Neuronal stem cell (in vitro differentiated cells): ENCODE data around the gene SMAD7.

ENCODE experiments used
- DNase-seq: peaks from one replicate; pipeline ENCODE4 v3.0.0-alpha.2; 2013; ENCODE audit warnings: low spot score
- H2AFZ ChIP-seq: one replicate; pipeline ENCODE4 v1.6.1; 2013; ENCODE audit warnings: mild to moderate bottlenecking, low read length, inconsistent platforms
- H2AK5ac ChIP-seq: 2 replicates; pipeline ENCODE4 v1.6.1; 2013; ENCODE audit warnings: low read depth, mild to moderate bottlenecking, inconsistent platforms, low read length, moderate library complexity, mixed read lengths
- H2BK120ac ChIP-seq: 2 replicates; pipeline ENCODE4 v1.6.1; 2013; ENCODE audit warnings: low read depth, mild to moderate bottlenecking, inconsistent platforms, low read length, moderate library complexity, mixed read lengths
- H2BK12ac ChIP-seq: one replicate; pipeline ENCODE4 v1.6.1; 2013; ENCODE audit warnings: low read length, inconsistent platforms
- H2BK15ac ChIP-seq: 2 replicates; pipeline ENCODE4 v1.6.1; 2013; ENCODE audit warnings: mild to moderate bottlenecking, low read length, inconsistent platforms, mixed read lengths
- H2BK5ac ChIP-seq: one replicate; pipeline ENCODE4 v1.6.1; 2013; ENCODE audit warnings: inconsistent platforms, mild to moderate bottlenecking, low read length, moderate library complexity
- H3K14ac ChIP-seq: one replicate; pipeline ENCODE4 v1.6.1; 2013; ENCODE audit warnings: low read length, inconsistent platforms
- H3K18ac ChIP-seq: 2 replicates; pipeline ENCODE4 v1.6.1; 2013; ENCODE audit warnings: low read length, inconsistent platforms
- H3K23ac ChIP-seq: 2 replicates; pipeline ENCODE4 v1.6.1; 2013; ENCODE audit warnings: low read depth, mild to moderate bottlenecking, mixed read lengths, low read length, inconsistent platforms; ENCODE audit not compliant: poor library complexity
- H3K27ac ChIP-seq: replicated peaks from 3 replicates; pipeline ENCODE4 v1.5.1; 2013; ENCODE audit warnings: low read length, inconsistent platforms
- H3K27me3 ChIP-seq, 3 experiments: 2 replicates each; pipeline ENCODE4 v1.6.1; 2013; ENCODE audit warnings: low read length in 3 of 3, mild to moderate bottlenecking in 2 of 3, inconsistent platforms in 1 of 3, low read depth in 1 of 3, mixed read lengths in 1 of 3, moderate library complexity in 1 of 3; ENCODE audit not compliant: control insufficient read depth in 3 of 3, insufficient read depth in 3 of 3
- H3K36me3 ChIP-seq, 2 donors: replicated peaks in 1 of 2; 2 replicates each; pipeline ENCODE4 v1.6.1; 2013; ENCODE audit warnings: low read length in 2 of 2; ENCODE audit not compliant: control insufficient read depth in 2 of 2, insufficient read depth in 2 of 2
- H3K4ac ChIP-seq: 2 replicates; pipeline ENCODE4 v1.6.1; 2013; ENCODE audit warnings: inconsistent platforms, mild to moderate bottlenecking, low read length, moderate library complexity
- H3K4me1 ChIP-seq, 2 donors: 1 replicate in 1 of 2; 2 replicates in 1 of 2; pipeline ENCODE4 v1.6.1; 2013; ENCODE audit warnings: low read length in 2 of 2, low read depth in 1 of 2; ENCODE audit not compliant: control insufficient read depth in 2 of 2, insufficient read depth in 1 of 2
- H3K4me2 ChIP-seq: one replicate; pipeline ENCODE4 v1.6.1; 2013; ENCODE audit warnings: mild to moderate bottlenecking, low read length, inconsistent platforms; ENCODE audit not compliant: insufficient read depth, poor library complexity, severe bottlenecking
- H3K4me3 ChIP-seq, 2 donors: 2 replicates each; pipeline ENCODE4 v1.5.1; 2013; ENCODE audit warnings: low read length in 2 of 2, mild to moderate bottlenecking in 2 of 2, inconsistent platforms in 1 of 2, moderate library complexity in 1 of 2
- H3K79me1 ChIP-seq: one replicate; pipeline ENCODE4 v1.6.1; 2013; ENCODE audit warnings: low read depth, mild to moderate bottlenecking, inconsistent platforms, low read length, moderate library complexity
- H3K9ac ChIP-seq: one replicate; pipeline ENCODE4 v1.6.1; 2013; ENCODE audit warnings: mild to moderate bottlenecking, low read depth, low read length, inconsistent platforms; ENCODE audit not compliant: poor library complexity
- H3K9me3 ChIP-seq, 2 donors: replicated peaks in 1 of 2; 2 replicates each; pipeline versions ENCODE3 to v1.6.1; 2013; ENCODE audit warnings: low read length in 2 of 2, mild to moderate bottlenecking in 2 of 2, inconsistent platforms in 1 of 2, low read depth in 1 of 2, mixed read lengths in 1 of 2, moderate library complexity in 1 of 2; ENCODE audit not compliant: control insufficient read depth in 2 of 2, insufficient read depth in 1 of 2
- H4K8ac ChIP-seq: one replicate; pipeline ENCODE4 v1.6.1; 2013; ENCODE audit warnings: low read depth, mild to moderate bottlenecking, inconsistent platforms, low read length, moderate library complexity
- H4K91ac ChIP-seq: one replicate; pipeline ENCODE4 v1.6.1; 2013; ENCODE audit warnings: low read length, low read depth, mild to moderate bottlenecking, inconsistent platforms; ENCODE audit not compliant: poor library complexity
- WGBS, 2 donors: extraction: QIAGEN DNeasy Blood & Tissue Kit; methylation state at CpG; one replicate each; pipeline ENCODE4 v1.1.7; 2013; ENCODE audit warnings: missing lambda C conversion rate in 2 of 2, mixed read lengths in 1 of 2; ENCODE audit not compliant: insufficient read length in 2 of 2, insufficient replicate concordance in 1 of 2; ENCODE audit errors: extremely low coverage in 2 of 2; 5-methylcytosine and 5-hydroxymethylcytosine counted together

SMAD7 gene

GRCh38 chr18:48928787-48929186 is 22.0 kb downstream of the SMAD7 start:
- Histone ChIP-seq H3K4me3 (no peak overlapping the region), H2BK120ac (no peak overlapping the region), H2BK12ac (peak overlapping the region; percentile 35), H3K4me1 (peaks cover 26 to 40% of the 10 kb centered on the region in 2 donors), H3K14ac (peak overlapping the region; percentile 10), H3K36me3 (no peaks in the 10 kb centered on the region), H3K27ac (no peak overlapping the region), H3K23ac (no peak overlapping the region), H3K4me2 (no peak overlapping the region), H4K91ac (no peak overlapping the region), H2AFZ (no peak overlapping the region), H2BK5ac (no peak overlapping the region), H3K9me3 (no peaks in the 10 kb centered on the region), H3K27me3 (no peaks in the 10 kb centered on the region), H3K9ac (no peak overlapping the region), H4K8ac (no peak overlapping the region), H3K4ac (no peak overlapping the region), H2AK5ac (no peak overlapping the region), H2BK15ac (peak overlapping the region; percentile 54), H3K18ac (peak overlapping the region; percentile 54), H3K79me1 (no peaks in the 10 kb centered on the region)
- DNase-seq, result no peak
- no CpG with 5 or more reads among the region's 9 CpGs for WGBS, 2 donors

- Histone ChIP-seq H3K9ac (no peak overlapping the region), H3K27me3 (no peaks in the 10 kb centered on the region), H3K18ac (peak overlapping the region; percentile 7), H3K79me1 (no peaks in the 10 kb centered on the region), H3K36me3 (no peaks in the 10 kb centered on the region), H3K27ac (no peak overlapping the region), H3K14ac (no peak overlapping the region), H3K23ac (no peak overlapping the region), H2BK120ac (no peak overlapping the region), H3K9me3 (no peaks in the 10 kb centered on the region), H3K4me3 (no peak overlapping the region), H2AFZ (no peak overlapping the region), H2AK5ac (no peak overlapping the region), H3K4me2 (no peak overlapping the region), H2BK5ac (no peak overlapping the region), H2BK15ac (no peak overlapping the region), H4K8ac (no peak overlapping the region), H4K91ac (no peak overlapping the region), H3K4ac (no peak overlapping the region), H2BK12ac (no peak overlapping the region), H3K4me1 (peaks cover 31 to 47% of the 10 kb centered on the region in 2 donors)
- DNase-seq, result no peak
- WGBS, 2 donors, result no CpG with 5 or more reads among the region's 11 CpGs
Observed at GRCh38 chr18:48927286-48928080, 23.3 kb downstream of the SMAD7 start.

GRCh38 chr18:48926420-48926857 is 24.3 kb downstream of the SMAD7 start:
- Histone ChIP-seq H3K9ac (no peak overlapping the region), H3K27ac (no peak overlapping the region), H3K4me2 (no peak overlapping the region), H2BK5ac (no peak overlapping the region), H2BK12ac (no peak overlapping the region), H3K18ac (peak overlapping the region; percentile 24), H3K9me3 (no peaks in the 10 kb centered on the region), H3K36me3 (no peaks in the 10 kb centered on the region), H2AFZ (no peak overlapping the region), H3K4me3 (no peak overlapping the region), H3K79me1 (no peaks in the 10 kb centered on the region), H2AK5ac (peak overlapping the region; percentile 5), H4K91ac (no peak overlapping the region), H3K4me1 (peaks cover 30 to 47% of the 10 kb centered on the region in 2 donors), H2BK15ac (no peak overlapping the region), H4K8ac (no peak overlapping the region), H3K23ac (peak overlapping the region; percentile 40), H3K14ac (no peak overlapping the region), H3K27me3 (no peaks in the 10 kb centered on the region), H2BK120ac (no peak overlapping the region), H3K4ac (no peak overlapping the region)
- no CpG with 5 or more reads among the region's 14 CpGs for WGBS, 2 donors
- DNase-seq, result no peak

- no peak overlapping the region for H4K91ac ChIP-seq
- WGBS, 2 donors, result no CpG with 5 or more reads among the region's 3 CpGs
- no peak overlapping the region for H2BK5ac ChIP-seq
- no peak overlapping the region for H3K27ac ChIP-seq
- H2BK120ac ChIP-seq, result no peak overlapping the region
- H4K8ac ChIP-seq, result no peak overlapping the region
- H3K36me3 ChIP-seq, result peaks cover 0 to 7% of the 10 kb centered on the region in 2 donors
- no peak overlapping the region for H3K4ac ChIP-seq
- no peak for DNase-seq
- no peaks in the 10 kb centered on the region for H3K27me3 ChIP-seq
- H2BK15ac ChIP-seq, result no peak overlapping the region
- H3K4me3 ChIP-seq, result no peak overlapping the region
- H2BK12ac ChIP-seq, result no peak overlapping the region
- H3K14ac ChIP-seq, result no peak overlapping the region
- H2AK5ac ChIP-seq, result no peak overlapping the region
- peaks cover 28 to 44% of the 10 kb centered on the region in 2 donors for H3K4me1 ChIP-seq
- no peak overlapping the region for H2AFZ ChIP-seq
- no peaks in the 10 kb centered on the region for H3K9me3 ChIP-seq
- H3K4me2 ChIP-seq, result no peak overlapping the region
- no peak overlapping the region for H3K18ac ChIP-seq
- no peak overlapping the region for H3K23ac ChIP-seq
- no peaks in the 10 kb centered on the region for H3K79me1 ChIP-seq
- no peak overlapping the region for H3K9ac ChIP-seq
Observed at GRCh38 chr18:48925491-48925780, 25.3 kb downstream of the SMAD7 start.
